Subcutaneous adipose tissue (tissue), 4 donors: Measurements from ENCODE around the gene SPIRE1. TPM values are rescaled to one million over a fixed set of nuclear protein-coding genes. Genes with fewer than 3 reads are reported as not detected.

Experiments used
- total RNA-seq, 4 donors: library from RNA; depleted of rRNA; stranded (reverse); fragments of >200 nt; gene quantifications; one replicate each; pipeline ENCODE4 v1.1.0, GENCODE V29; 2016
- TF ChIP-seq, protein P1 (sequence below): fragments of 450-650 bp; IDR thresholded peaks from one replicate; pipeline ENCODE4 v1.5.1; 2016; ENCODE audit warnings: low read depth, mild to moderate bottlenecking, control low read depth, antibody characterized with exemption, moderate library complexity

Gene SPIRE1
- total RNA-seq, 4 donors from 2014 or later = 25.3 to 32.8 (median 27.9) TPM

DNA sequence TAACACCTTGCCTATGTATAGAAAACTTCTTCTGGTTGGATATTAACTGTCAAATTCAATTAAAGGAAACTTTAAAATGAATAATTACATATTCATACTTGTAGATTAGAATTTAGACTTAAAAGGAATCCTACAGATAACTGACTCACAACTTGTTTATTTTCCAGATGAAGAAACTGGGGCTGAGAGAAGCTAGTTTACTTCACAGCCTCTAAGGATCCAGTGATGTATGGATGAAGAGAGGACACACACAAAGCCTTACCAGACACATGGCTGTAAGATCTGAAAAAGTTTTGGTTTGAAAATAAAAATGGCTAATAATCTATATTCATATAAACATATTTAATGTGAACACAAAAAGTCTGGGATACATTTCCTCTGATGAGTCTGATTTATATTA lies 177.9 kb downstream of the SPIRE1 start:
- TF ChIP-seq, protein P1, sequence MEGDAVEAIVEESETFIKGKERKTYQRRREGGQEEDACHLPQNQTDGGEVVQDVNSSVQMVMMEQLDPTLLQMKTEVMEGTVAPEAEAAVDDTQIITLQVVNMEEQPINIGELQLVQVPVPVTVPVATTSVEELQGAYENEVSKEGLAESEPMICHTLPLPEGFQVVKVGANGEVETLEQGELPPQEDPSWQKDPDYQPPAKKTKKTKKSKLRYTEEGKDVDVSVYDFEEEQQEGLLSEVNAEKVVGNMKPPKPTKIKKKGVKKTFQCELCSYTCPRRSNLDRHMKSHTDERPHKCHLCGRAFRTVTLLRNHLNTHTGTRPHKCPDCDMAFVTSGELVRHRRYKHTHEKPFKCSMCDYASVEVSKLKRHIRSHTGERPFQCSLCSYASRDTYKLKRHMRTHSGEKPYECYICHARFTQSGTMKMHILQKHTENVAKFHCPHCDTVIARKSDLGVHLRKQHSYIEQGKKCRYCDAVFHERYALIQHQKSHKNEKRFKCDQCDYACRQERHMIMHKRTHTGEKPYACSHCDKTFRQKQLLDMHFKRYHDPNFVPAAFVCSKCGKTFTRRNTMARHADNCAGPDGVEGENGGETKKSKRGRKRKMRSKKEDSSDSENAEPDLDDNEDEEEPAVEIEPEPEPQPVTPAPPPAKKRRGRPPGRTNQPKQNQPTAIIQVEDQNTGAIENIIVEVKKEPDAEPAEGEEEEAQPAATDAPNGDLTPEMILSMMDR = no peak

DNA sequence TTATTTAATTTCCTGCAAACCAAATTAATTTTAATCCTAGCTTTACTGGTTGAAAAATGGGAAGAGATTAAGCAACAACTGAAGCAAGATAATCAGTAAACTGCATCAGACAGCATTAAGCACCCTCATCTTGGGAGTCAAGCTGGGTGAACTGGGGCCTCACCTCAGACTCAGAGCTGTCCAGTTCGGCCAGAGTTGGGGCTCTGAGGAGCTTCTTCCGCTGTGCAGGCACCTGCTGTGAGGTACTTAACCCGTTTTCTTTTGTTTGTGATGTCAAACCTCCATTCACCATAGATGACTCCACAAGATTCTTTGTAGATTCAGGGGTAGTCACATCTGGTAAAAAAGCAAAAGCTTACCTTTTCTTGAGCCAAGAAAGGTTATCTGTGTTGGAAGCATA lies 178.4 kb downstream of the SPIRE1 start:
- TF ChIP-seq, protein P1 = no peak

DNA sequence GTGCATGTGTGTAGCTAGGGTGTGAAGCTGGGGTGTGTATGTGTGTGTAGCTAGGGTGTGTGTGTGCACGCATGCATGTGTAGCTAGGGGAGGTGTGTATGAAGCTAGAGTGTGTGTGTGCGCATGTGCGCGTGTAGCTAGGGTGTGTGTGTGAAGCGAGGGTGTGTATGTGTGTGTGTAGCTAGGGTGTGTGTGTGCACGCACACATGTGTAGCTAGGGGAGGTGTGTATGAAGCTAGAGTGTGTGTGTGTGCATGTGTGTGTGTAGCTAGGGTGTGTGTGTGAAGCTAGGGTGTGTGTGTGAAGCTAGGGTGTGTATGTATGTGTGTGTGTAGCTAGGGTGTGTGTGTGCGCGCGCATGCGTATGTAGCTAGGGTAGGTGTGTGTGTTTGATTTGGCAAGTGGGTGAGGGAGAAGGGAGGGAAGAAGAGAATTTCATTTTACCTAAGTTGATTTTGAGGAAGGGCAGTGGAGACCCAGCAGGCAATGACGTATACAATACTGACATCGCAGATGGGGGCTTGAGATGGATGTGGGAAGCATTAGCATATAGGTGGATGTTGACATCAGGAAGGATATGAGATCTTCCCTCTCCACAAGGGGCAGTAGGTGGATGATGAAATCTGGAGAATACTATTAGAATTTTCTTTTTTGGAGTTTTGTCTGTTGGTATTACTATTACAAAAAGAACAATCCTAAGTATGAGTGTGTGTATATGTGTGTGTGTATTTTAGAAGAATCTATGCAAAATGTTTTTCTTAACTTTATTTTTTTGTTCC lies 179.4 kb downstream of the SPIRE1 start:
- TF ChIP-seq, protein P1 = no peak

DNA sequence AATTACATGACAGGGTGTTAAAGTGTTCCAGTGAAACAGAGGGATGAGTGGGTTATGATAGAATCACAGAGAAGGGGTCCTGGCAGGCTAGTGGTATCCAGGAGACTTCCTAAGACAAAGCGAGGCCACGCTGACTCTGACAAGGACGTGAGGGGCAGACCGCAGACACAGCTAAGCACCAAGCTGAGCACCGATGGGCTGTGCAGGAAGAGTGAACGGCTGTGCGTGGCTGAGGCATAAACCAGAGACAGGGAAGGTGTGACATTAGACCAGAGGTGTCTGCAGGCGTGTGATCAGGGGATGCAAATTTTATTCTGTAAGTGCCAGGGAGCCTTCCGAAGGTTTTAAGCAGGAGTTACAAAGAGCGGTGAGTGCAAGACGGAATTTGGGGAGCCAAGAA lies 180.3 kb downstream of the SPIRE1 start:
- TF ChIP-seq, protein P1 = no peak

DNA sequence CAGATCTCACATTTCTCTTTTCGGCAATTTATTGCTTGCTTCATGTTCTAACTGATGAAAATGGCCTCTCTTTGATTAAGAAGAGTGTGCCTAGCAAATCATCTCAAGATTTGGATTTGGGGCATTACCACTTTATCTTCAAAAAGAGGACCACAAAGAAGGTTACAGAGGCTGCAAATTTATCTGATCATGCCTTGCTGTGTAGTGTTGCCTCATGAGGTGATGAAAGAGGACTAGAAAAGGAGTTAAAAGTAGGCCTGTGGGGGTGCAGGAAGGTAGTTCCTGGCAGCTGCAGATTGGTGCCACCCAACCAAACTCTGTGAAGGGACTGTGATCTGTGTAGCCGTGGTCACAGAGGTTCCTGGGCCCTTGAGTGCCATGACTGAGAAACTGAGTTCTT lies 181.0 kb downstream of the SPIRE1 start:
- TF ChIP-seq, protein P1 = no peak

DNA sequence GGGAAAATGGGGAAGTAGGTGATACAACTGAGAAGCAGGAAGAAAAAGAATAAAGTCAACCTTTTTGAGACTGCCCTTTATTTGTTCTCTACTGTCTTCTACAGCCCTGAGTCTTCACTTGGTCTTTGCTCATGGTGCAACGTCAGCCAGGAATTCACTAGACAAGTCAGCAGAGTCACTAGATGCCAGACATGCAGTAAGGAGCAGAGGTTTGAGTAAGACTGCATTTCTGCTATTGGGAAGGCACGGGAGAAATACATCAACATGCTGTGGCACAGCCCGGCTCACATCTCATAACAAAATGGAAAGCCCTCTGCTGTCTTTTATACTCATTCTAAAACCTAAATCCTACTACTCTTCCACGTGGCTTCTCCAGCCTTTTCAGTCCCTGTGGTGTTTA lies 183.0 kb downstream of the SPIRE1 start:
- TF ChIP-seq, protein P1 = no peak

DNA sequence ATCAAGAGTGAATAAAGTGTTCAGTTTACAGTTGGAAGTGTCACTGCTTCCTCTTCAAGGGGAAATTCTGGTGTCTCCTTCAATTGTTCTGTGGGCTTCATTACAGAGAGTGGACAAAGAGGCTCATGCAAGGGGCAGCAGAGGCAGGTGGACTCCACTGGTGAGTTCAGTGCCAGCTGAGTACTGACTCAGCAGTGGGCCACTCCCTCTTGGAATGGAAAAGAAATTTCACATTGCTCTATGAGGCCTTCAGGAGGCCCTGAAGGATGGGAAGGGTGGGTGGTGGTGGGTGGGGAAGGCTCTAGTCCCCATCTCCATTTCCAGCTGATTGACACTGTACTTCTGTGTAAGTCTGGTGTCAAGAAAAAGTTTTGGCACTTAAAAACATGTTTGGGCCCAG lies 183.8 kb downstream of the SPIRE1 start:
- TF ChIP-seq, protein P1 = no peak
